GM18861 (cell line): ENCODE results near the gene BIRC5.
"Not testable (repeated sequence)": the region's sequence is repeated elsewhere in the genome, so short reads cannot be mapped to it uniquely, and the experiment has no call there.

ENCODE experiments used
- ATAC-seq: cut with Tn5 transposase; IDR thresholded peaks from one replicate; pipeline ENCODE4 v1.9.1; 2021; ENCODE audit not compliant: unreplicated experiment

BIRC5 gene

DNA sequence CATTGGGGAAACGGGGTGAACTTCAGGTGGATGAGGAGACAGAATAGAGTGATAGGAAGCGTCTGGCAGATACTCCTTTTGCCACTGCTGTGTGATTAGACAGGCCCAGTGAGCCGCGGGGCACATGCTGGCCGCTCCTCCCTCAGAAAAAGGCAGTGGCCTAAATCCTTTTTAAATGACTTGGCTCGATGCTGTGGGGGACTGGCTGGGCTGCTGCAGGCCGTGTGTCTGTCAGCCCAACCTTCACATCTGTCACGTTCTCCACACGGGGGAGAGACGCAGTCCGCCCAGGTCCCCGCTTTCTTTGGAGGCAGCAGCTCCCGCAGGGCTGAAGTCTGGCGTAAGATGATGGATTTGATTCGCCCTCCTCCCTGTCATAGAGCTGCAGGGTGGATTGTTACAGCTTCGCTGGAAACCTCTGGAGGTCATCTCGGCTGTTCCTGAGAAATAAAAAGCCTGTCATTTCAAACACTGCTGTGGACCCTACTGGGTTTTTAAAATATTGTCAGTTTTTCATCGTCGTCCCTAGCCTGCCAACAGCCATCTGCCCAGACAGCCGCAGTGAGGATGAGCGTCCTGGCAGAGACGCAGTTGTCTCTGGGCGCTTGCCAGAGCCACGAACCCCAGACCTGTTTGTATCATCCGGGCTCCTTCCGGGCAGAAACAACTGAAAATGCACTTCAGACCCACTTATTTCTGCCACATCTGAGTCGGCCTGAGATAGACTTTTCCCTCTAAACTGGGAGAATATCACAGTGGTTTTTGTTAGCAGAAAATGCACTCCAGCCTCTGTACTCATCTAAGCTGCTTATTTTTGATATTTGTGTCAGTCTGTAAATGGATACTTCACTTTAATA lies 10.4 kb downstream of the BIRC5 start:
- no peak for ATAC-seq

DNA sequence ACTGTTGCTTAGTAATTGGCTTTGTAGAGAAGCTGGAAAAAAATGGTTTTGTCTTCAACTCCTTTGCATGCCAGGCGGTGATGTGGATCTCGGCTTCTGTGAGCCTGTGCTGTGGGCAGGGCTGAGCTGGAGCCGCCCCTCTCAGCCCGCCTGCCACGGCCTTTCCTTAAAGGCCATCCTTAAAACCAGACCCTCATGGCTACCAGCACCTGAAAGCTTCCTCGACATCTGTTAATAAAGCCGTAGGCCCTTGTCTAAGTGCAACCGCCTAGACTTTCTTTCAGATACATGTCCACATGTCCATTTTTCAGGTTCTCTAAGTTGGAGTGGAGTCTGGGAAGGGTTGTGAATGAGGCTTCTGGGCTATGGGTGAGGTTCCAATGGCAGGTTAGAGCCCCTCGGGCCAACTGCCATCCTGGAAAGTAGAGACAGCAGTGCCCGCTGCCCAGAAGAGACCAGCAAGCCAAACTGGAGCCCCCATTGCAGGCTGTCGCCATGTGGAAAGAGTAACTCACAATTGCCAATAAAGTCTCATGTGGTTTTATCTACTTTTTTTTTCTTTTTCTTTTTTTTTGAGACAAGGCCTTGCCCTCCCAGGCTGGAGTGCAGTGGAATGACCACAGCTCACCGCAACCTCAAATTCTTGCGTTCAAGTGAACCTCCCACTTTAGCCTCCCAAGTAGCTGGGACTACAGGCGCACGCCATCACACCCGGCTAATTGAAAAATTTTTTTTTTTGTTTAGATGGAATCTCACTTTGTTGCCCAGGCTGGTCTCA lies 11.2 kb downstream of the BIRC5 start:
- ATAC-seq = no peak

DNA sequence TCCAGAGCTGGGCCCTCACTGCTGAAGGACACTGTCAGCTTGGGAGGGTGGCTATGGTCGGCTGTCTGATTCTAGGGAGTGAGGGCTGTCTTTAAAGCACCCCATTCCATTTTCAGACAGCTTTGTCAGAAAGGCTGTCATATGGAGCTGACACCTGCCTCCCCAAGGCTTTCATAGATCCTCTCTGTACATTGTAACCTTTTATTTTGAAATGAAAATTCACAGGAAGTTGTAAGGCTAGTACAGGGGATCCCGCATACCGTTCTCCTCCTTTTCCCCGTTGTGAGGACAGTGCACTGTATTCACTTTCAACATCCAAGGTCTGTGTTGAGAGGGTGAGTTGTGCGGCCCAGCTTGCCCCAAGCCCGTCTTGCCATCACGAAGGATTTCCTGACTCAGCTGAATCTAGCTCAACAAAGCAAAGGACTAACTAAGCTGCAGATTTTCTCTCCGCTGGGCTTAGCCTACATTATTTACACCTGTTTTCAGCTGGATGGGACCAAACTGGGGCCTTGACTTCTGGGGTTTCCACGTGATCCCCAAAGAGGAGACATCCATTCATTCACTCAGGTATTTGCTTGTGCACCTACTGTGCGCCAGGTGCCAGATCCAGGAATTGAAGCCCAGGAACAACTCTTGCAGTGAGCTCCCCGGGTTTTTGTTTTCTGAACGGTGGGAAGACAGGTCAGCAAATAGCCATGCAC lies 12.2 kb downstream of the BIRC5 start:
- ATAC-seq = no peak

DNA sequence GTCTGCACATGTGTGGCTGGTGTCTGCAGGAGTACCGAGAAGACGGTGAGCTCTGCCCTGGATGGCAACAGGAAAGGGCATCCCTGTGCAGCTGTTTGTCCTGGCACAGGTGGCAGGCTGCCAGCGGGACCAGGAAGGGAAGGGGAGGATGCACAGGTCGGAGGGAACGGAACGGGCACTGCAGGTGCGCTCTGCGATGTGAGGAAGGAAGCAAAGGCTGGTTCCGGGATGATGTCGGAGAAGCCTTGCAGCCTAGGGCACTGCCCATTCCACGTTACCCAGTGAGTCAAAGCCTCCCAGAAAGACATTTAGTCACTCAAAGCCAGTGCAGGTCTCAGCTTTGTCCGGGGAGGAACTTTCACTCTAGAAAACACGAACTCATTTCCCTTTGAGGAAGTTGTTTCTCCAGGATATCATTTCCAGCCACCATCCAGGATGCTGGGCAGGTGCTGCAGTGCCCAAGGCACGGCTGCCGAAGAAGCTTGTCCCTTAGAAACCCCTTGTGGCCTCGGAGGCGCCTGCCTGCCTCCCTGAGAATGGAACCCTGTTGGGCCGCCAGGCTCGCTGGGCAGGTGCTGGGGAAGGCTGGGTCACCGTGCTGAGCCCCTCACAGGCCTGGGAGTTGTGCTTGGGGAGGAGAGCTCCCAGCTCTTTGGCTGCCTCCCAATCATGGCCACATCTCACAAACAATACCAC lies 12.9 kb downstream of the BIRC5 start:
- ATAC-seq = no peak

DNA sequence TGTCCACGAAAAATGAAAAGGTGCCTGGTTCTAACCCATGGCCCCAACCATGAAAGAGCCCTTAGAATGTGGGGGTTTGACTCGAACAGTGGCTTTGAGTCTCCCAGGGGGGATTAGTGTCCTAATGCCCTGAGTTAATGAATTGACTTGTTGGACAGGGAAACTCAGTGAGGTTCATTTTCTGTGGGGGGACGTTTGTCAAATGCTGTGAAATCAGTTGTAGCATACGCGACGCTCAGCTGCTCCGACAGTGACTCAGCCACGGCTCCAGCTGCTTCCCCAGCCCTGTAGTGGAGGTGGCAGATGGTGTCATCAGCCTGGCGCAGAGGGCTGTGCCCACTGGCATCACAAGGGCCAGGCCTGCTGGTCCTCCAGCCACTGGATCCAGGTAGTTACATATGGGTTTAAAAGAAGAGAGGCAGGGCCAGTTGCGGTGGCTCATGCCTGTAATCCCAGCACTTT lies 13.4 kb downstream of the BIRC5 start:
- ATAC-seq = no peak

DNA sequence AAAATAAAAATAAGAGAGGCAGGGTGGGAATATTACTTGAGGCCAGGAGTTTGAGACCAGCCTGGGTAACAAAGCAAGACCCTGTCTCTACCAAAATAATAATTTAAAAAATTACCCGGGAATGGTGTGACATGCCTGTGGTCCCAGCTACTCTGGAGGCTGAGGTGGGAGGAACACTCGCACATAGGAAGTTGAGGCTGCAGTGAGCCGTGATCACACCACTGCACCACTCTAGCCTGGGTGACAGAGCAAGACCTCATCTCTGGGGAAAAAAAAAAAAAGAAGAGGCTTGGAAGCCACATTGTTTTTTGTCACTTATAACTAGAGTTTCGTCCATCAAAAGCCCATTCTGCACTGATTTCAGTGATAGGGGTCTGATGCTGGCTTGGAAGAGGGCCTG lies 14.1 kb downstream of the BIRC5 start:
- ATAC-seq = no peak

DNA sequence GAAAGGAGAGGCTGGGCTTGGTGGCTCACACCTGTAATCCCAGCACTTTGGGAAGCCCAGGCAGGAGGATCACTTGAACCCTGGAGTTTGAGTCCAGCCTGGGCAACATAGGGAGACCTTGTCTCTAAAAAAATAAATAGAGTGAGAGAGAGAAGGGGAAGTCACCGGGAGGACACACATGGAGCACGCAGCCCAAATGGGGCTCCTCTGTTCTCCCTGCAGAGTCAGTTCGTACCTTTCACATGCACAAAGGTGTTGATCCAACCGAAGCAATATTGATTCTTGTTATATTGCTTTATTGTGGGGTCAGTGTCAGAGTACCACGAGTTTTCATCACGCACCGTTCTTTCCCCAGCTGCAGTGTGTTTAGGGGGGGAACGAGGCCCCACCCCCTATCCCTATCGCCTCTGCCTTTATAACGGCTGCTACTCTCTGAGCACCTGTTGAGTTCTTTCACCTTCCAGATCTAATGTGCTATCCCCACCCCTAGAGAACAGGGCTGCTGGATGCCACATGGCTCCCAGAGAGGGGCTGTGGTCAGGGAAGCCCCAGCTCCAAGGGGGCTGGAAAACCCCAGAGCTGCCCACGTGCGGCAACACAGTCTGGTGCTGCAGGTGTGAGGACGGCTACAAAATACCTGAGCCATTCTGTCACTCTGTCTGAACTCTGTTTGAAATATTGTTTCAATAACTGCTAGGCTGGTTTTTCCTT lies 16.4 kb downstream of the BIRC5 start:
- ATAC-seq = no peak

DNA sequence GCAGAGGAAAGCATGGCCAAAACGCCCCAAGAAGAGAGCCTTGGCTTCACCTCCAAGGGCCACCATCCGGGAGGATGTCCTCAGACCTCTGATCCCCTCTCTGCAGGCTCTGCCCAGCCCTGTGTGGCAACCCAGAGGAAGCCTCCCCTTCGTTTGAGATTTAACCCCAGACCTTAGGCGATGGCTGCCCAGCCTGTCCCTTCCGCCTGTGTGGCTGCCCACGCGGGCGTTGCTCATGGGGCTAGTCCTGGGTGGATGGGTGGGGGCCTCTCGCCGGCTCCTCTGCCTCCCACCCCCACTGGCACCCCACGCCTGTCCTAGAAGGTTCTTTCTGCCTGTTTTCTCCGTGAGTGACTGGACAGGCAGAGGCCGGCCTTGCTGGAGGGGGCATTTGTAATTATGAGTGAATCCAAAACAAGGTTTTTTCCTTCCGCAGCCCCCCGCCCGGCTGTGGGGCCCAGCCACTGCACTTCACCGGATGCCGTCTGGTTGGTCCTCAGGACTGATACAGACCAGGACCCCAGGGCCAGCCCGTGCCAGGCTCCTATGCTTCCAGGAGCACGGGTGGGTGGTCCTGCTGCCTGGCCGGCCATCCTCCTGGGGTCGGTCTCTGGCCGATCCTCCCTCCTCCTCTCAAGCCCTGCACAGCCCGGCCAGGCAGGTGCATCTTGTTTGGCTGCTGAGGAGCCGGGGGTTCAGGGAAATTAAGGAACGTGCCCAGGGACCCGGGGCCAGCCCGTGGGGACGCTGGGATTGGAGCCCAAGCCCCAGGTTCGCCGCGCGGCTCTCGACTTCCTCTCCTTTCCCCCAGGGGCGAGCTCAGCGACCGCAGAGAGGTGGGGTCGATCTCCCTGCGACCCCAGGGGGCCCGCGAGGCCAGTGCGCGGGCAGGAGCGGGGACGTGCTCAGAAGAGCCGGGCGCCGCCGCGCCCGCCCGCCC lies 17.2 kb downstream of the BIRC5 start, which contains the start of gene TMEM235:
TSS of gene TMEM235 (plus strand) at position 636 of the 940 bp plus-strand sequence. CDS start 393 bp downstream, outside the sequence.
- no peak for ATAC-seq

DNA sequence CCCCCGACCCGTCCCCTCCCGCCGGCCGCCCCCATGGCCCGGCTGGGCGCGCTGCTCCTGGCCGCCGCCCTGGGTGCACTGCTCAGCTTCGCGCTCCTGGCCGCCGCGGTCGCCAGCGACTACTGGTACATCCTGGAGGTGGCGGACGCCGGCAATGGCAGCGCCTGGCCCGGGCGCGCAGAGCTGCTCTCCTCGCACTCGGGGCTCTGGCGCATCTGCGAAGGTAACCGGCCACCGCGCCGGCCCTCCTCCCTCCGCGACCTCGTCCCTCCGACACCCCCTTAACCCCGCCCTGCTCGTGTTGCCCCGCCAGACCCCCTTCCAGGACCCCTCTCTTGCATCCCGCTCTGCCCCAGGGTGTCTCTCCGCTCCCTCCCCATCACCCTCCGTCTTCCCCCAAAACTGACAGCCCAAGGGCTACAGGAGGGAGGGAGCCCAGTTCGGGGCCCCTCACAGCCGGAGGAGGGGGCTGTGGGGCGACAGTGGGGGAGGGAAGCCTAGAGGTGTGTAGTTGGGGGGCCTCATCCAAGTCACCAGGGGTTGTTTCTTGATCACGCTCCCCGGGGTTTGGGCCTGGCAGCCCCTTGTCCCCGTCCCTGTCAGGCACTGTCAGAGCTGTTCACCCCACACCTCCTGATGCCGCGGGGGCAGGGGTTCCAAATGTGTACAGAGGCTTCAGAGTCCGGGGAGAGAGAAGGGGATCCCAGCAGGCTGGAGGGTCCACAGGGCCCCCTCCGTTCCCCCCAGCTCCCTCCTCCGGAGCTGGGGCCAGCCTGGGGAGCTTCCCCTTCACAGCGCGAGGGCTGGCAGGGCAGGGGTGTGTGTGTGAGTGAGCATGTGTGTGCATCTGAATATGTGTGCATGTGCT lies 18.2 kb downstream of the BIRC5 start:
- ATAC-seq = no peak

DNA sequence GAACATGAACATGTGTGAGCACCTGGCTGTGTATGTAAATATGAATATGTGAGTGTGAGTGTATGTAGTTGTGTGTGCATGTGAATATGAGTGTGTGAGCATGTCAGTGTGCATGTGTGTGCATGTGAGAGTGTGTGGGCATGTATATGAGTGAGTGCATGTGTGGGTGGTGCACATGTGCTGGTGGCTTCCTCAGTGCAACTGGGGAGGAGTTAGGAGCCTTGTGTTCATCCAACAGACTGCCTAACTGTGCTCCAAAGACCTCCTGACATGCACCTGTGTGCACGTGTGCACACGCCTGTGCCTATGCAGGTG lies 18.8 kb downstream of the BIRC5 start:
- no peak for ATAC-seq

DNA sequence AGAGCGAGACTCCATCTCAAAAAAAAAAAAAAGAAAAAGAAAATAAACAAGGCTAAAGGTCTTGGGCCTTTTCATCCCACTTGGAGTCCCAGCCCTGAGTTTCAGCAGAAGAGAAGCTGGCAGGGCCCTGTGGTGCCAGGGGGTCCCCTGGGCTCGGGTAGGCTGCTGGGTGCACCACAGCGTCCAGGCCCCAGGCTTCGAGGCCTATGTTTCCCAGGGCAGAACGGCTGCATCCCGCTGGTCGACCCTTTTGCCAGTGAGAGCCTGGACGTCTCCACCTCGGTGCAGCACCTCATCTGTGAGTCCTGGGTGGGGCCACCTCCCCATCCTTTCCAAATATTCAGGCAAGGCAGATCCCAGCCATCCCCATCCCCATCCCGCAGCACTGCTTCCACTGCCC lies 19.6 kb downstream of the BIRC5 start:
- ATAC-seq = no peak

DNA sequence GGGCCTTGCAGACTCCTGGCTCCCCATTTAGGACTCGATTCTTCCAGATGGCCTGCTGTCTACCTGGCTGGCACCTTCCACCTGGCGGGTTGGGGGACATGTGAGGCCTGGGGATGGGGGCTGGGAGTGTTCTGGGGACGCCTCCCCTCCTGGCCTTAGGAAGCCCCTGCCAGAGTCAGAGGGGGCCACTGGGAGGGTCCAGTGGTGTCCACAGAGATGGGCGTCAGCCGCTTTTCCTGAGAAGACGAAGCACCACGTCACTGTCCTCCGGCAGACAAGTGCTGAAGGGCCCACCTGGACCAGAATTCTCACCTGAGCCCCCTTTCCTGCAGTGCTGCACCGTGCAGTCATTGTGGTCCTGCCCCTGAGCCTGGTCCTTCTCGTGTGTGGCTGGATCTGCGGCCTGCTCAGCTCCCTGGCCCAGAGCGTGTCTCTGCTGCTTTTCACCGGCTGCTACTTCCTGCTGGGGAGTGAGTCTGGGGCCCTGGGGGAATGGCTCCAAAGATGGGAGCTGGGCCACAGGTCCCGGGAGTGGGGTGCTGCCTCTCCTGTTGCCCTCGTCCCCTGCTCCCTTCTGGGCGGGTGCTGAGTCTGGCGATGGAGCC lies 20.3 kb downstream of the BIRC5 start:
- ATAC-seq = no peak

DNA sequence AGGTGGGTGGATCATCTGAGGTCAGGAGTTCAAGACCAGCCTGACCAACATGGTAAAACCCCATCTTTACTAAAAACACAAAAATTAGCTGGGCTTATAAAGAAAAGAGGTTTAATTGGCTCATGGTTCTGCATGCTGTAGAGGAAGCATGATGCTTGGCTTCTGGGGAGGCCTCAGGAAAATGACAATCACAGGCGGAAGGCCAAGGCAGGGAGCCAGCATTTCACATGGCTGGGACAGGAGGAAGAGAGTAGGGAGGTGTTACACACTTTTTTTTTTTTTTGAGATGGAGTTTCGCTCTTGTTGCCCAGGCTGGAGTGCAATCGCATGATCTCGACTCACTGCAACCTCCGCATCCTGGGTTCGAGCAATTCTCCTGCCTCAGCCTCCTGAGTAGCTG lies 21.0 kb downstream of the BIRC5 start:
- not testable (repeated sequence) for ATAC-seq

DNA sequence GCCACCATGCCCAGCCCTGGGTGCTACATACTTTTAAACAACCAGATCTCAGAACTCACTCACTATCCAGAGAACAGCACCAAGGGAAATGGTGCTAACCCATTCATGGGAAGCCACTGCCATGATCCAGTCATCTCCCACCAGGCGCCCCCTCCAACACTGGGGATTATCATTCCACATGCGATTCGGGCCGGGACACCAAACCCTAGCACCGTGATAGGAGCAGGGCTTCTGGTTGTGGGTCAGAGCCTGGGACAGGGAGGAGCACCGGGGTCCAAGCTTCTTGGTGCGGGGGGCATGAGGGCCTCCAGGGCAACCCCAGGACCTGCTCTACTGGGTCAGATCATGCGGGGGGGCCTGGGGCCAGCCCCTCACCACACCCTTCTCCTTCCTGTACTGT lies 21.8 kb downstream of the BIRC5 start:
- no peak for ATAC-seq

DNA sequence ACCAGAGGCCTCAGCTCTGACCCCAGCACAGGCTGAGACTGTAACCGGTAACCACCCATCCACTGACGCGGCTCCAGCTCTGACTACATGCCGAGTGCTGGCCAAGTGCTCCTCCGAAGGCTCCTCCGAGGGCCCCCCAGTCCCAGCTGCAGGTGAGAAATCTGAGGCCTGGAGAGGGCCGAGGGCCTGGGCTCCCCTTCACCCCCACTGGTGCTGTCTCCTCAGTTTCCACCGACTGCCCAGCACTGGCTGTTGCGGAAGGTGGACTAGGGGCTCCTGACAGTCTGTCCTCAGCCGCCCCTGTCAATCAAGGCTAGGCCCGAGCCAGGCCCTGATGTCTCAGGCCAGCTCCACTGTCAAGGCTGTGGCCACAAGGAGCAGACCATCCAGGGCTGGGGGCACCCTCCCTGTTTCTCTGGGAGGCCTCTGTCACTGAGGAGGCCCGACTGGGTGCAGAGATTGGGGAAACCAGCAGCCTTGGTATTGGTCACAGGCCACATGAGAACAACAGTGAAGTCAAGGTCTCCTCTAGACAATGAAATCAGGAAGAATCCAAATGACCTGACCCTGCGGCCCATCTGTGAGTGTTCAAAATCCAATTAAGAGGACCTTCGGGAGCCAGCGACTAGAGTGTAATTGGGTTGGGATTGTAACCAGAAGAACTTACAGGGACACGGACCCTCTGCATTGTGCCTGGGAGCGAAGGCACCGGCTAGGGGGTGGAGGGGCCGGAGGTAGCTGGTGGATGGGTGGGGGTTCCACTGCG lies 22.5 kb downstream of the BIRC5 start:
- ATAC-seq = no peak

DNA sequence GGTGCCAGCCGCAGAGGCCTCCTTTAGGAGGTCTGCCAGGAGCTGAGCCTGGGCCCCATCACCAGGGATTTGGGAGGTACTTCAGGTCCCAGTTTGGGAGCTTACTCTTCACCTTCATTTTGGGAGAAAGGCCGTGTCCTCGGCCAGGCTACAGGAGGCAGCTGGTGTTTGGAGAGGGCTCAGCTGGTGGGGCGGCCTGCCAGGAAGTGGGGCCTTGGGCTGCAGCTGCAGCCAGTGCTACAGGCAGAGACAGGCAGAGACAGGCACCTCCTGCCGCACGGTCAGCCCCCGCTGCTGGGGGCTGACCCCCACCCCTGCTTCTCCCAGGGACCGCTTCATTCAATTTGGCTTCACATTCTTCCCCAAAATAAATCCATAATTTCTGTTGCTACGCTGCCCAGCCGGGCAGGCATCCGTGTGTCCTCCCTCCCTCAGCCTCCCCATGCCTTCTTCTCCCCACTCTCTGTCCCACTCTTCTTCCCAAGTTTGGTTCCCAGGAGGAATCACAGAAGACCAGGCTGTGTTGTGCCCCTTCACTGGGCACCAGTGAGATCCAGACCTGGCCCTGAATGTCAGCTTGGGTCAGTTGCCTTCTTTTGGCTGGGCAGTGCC lies 23.5 kb downstream of the BIRC5 start:
- ATAC-seq = no peak
